ENCODE results near the gene GOLGA5. TPM values are rescaled to one million over a fixed set of nuclear protein-coding genes. Genes with fewer than 3 reads are reported as not detected.

The GOLGA5 gene
- total and polyA plus RNA-seq, 8 donors = 35.7 to 39.9 (median 36.9) TPM

DNA sequence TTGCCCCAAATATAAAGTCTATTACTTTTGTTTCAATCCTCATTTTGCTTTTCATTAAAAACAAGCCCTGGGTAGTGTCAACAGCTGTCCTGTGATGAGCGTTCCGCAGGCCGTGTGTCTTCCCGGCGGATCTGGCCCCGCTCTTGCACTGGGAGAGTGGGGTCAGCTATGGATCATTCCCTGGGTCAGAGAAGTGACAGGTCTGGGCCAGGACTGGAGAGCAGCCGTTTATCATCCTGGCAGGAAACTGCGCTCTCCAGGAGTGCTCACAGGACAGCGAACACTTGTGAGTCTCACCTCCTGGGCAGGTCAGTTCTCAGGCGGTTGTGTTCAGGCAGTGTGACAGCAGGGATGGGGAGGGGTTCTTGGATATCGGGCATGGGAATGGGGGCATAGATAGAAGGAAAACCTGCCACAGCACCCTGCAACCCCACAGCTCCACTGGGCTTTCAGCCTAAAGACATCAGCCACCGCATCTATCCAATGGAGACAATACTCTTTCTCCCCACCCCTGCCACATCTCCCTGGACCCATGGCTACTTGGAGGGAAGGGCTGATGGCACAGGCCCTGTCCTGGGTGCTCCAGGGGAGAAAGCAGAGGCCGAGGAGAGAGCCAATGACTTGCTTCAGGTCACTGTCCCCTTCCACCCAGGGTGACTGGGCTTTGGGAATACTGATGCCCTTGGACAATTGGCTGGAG lies 81.0 kb downstream of the GOLGA5 start:
- no peak overlapping the region for H3K27ac ChIP-seq
- TF ChIP-seq, protein P1, sequence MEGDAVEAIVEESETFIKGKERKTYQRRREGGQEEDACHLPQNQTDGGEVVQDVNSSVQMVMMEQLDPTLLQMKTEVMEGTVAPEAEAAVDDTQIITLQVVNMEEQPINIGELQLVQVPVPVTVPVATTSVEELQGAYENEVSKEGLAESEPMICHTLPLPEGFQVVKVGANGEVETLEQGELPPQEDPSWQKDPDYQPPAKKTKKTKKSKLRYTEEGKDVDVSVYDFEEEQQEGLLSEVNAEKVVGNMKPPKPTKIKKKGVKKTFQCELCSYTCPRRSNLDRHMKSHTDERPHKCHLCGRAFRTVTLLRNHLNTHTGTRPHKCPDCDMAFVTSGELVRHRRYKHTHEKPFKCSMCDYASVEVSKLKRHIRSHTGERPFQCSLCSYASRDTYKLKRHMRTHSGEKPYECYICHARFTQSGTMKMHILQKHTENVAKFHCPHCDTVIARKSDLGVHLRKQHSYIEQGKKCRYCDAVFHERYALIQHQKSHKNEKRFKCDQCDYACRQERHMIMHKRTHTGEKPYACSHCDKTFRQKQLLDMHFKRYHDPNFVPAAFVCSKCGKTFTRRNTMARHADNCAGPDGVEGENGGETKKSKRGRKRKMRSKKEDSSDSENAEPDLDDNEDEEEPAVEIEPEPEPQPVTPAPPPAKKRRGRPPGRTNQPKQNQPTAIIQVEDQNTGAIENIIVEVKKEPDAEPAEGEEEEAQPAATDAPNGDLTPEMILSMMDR (IDR thresholded peaks at IDR 0.05) = no peak
- intact Hi-C loops (cut with DNase I) = no loop called here
- DNase-seq (no peak), ATAC-seq (no peak)
- peaks cover 0 to 4% of the 10 kb centered on the region in 2 donors for H3K27me3 ChIP-seq
- H3K4me1 ChIP-seq = no peaks in the 10 kb centered on the region
- no peaks in the 10 kb centered on the region for H3K36me3 ChIP-seq
- no peaks in the 10 kb centered on the region for H3K9me3 ChIP-seq
- H3K4me3 ChIP-seq = no peak overlapping the region

DNA sequence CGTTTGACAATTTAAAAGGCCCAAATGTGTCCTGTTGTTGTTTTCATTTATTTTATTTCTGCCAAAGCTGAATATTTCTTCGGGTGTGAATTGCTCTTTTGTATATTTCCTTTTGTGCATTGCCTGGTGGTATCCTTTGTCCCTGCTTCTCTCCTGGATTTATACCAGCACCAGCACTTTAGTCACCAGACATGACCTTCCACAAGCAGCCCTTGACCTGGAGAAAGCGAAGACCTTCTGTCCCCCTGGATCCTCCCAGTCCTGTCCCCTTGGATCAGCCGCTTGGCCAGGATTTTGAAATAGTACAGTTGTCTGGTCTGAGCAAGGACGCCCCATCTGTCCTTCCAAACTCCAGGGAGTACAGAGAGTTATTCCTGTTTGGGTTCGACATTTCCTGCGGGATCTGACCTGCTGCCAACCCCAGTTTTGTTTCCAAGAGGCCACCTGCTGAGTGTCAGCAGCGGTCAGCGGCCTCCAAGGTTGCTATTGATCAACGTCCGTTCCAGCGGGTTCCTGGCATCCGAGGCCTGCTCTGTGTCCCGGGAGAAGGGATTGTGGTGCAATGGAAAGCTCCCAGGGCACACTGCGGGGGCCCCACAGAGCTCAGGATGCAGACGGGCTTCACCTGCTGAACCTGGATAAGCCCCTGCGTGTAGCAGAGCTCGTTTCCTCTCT lies 83.8 kb downstream of the GOLGA5 start:
- Histone ChIP-seq H3K36me3 (no peaks in the 10 kb centered on the region), H3K4me3 (no peak overlapping the region), H3K27me3 (peaks cover 0 to 22% of the 10 kb centered on the region in 2 donors), H3K27ac (no peak overlapping the region), H3K9me3 (no peaks in the 10 kb centered on the region), H3K4me1 (no peaks in the 10 kb centered on the region)
- DNase-seq = peak in 2 of 4 donors; percentile 13 to 29
- TF ChIP-seq, protein P1 (IDR thresholded peaks at IDR 0.05) = no peak
- peak; percentile 26 for ATAC-seq
- intact Hi-C loops (cut with DNase I) = no loop called here

DNA sequence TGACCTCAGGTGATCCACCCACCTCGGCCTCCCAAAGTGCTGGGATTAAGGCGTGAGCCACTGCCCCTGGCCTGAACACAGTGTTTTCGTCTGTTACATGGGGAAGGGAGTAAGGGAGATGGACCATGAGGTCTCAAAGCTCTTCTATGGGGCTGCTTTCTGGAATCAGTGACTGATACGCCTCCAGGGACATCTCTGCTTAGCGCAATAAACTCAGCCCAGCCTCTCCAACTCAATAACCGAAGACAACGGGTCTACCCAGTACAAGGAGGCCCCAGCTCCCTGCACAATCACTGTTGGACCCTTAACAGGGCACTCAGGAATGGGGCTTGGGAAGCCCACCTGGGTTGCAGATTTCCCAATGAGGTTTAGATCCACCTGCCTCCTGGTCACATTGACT lies 86.2 kb downstream of the GOLGA5 start:
- Histone ChIP-seq H3K27ac (no peak overlapping the region), H3K27me3 (peaks cover 0 to 42% of the 10 kb centered on the region in 2 donors), H3K4me1 (no peaks in the 10 kb centered on the region), H3K36me3 (no peaks in the 10 kb centered on the region), H3K4me3 (no peak overlapping the region), H3K9me3 (no peaks in the 10 kb centered on the region)
- TF ChIP-seq, protein P1 (IDR thresholded peaks at IDR 0.05) = no peak
- ATAC-seq (no peak), DNase-seq (no peak)
- intact Hi-C loops (cut with DNase I) = no loop called here

DNA sequence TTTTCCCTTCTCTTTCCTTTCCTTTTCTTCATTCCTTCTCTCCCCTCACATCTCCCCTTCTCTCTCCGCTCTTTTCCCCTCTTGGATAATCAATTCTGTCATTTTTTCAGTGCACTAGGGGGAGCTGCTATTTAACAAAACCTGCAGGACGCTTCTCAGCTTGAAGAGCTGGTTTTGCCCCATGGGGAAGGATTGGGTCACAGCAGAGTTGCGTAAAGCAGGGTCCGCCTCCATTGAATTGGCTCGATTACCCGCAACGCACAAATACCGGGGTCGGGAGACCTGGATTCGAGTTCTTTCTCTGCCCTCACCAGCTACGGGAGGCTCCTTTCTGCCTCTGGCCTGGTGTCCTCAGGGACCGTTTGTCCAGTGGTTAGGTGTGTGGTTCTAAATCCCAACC lies 86.7 kb downstream of the GOLGA5 start:
- Histone ChIP-seq H3K27ac (no peak overlapping the region), H3K27me3 (peaks cover 0 to 46% of the 10 kb centered on the region in 2 donors), H3K4me1 (no peaks in the 10 kb centered on the region), H3K4me3 (no peak overlapping the region), H3K36me3 (no peaks in the 10 kb centered on the region), H3K9me3 (no peaks in the 10 kb centered on the region)
- ATAC-seq (peak; percentile 70), DNase-seq (peak in 1 of 4 donors; percentile 21)
- intact Hi-C loops (cut with DNase I) = no loop called here
- TF ChIP-seq, protein P1 (IDR thresholded peaks at IDR 0.05) = peak in 1 of 2 donors; percentile 19

DNA sequence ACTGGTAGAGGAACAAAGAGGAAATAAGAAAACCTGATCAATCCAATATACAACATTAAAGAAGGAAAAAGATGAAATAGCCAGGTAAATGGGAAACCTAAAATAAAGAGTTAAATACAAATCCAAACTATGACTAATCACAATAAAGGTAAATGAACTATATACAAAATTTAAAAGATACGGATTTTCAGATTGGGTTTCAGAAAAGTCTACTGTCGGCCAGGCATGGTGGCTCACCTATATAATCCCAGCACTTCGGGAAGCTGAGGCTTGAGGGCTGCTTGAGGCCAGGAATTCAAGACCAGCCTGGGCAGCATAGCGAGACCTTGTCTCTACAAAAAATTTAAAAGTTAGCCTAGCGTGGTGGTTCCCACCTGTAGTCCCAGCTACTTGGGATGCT lies 89.0 kb downstream of the GOLGA5 start:
- Histone ChIP-seq H3K4me1 (no peaks in the 10 kb centered on the region), H3K27ac (no peak overlapping the region), H3K27me3 (peaks cover 0 to 54% of the 10 kb centered on the region in 2 donors), H3K9me3 (no peaks in the 10 kb centered on the region), H3K36me3 (no peaks in the 10 kb centered on the region), H3K4me3 (no peak overlapping the region)
- no peak for DNase-seq
- intact Hi-C loops (cut with DNase I) = no loop called here
- TF ChIP-seq, protein P1 (IDR thresholded peaks at IDR 0.05) = no peak
- ATAC-seq = no peak

All from left lung (tissue), 10 donors.